Amygdala (tissue), 56 donors: ENCODE results near the gene ZP1.
A peak's percentile ranks its signal among the peaks of the same experiment; 100 is the strongest.
"Not testable (repeated sequence)": the region's sequence is repeated elsewhere in the genome, so short reads cannot be mapped to it uniquely, and the experiment has no call there.

Source experiments
- DNase-seq, 56 donors: peaks; one replicate each; lab custom pipeline; 2025; lab: John Stamatoyannopoulos, UW

The ZP1 gene

DNA sequence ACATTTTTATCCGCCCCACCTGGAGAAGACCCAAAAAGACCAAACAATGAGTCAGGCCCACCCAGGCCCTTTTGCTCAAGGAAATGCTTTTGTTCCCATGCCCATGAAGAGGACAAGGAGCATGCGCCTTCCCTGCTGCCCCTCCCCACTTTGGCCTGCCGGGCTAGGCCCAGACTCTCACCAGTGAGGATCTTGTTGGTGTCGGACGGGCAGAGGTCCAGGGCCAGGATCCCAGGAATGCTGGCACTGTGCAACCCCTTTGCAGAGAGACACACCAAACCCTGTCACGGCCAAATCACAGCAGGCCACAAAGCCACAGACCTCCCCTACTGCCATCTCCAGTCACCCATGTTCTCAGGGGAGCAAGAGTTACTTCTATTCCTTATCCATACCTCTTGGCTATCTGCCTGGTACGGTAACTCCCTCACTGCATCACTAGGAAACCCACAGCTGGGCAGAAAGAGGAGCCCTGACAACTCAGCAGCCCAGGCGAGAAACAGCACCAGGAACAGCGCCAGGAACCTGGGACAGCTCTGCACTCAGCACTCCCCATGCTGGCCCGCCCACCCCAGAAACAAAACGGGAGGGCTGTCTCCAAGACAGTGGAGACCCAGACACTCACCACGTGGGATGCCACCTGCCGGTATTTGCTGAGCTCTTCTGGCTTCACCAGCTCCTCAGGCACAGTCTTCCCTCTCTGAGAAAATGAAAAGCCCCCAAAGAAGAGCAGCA, 33.5 kb downstream of the ZP1 start:
- peak in 14 of 56 donors; percentile 23 to 61 (median 41) for DNase-seq

DNA sequence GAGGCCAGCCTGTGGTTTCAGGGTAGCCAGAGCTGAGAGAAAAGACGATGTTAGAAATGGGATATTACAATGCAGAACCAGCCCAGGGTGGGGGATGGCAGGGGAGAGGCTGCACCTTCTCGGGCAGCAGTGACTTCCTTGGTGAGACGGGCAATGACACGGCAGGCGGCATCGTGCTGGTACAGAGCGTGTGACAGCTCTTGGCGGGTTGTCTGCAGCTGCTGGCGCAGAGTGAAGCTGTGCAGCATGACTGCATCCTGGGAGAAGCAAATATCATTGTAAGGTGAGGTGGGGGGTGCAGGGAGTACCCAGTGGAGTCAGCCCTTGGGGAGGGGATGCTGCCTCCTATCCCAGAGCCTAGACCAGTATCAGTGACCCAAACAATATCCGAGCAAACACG, 35.3 kb downstream of the ZP1 start:
- DNase-seq = no peak

DNA sequence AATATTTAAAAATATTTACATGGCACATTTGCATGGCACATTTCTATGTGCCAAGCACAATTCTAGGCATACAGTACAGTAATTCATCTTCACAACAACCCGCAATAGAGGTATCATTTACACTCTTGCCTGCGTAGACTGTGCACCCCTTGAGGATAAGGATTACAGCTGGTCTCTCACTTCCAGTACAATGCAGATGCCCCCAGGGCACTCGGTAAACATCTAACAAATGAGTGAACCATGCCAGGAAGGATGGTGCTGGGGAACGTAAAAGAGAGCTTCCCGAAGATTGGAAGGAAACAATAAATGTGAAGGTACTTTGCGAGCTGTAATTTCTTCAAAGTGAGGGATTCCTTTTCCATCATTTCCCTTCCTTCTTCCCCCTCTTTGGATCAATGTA, 37.7 kb downstream of the ZP1 start:
- no peak for DNase-seq

DNA sequence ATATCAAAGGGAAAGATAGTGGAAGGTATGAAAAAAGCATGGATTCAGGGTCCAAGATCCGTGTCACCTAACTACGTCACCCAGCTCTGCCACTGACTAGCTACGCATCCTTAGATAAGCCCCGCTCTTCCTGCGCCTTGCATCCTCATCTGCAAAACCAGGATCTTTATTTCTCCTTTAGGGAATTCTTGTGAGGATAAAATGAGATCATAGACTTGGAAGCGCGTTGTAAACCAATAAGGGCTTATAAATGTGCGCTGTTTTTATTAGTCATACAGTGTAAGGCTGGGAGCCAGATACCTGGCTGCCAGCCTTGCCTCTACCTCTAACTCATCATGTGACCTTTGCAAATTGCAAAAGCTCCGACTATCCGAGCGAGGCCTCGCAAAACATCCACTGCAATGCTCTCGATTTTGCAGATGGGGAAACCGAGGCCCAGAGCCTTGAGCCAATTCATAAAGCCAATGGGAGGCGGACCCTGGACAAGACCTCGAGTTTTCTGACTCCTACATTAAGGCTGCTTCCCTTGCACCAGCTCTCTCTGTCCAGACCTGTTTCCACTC, 38.3 kb downstream of the ZP1 start:
- peak in 2 of 56 donors; percentile 28 to 48 for DNase-seq

DNA sequence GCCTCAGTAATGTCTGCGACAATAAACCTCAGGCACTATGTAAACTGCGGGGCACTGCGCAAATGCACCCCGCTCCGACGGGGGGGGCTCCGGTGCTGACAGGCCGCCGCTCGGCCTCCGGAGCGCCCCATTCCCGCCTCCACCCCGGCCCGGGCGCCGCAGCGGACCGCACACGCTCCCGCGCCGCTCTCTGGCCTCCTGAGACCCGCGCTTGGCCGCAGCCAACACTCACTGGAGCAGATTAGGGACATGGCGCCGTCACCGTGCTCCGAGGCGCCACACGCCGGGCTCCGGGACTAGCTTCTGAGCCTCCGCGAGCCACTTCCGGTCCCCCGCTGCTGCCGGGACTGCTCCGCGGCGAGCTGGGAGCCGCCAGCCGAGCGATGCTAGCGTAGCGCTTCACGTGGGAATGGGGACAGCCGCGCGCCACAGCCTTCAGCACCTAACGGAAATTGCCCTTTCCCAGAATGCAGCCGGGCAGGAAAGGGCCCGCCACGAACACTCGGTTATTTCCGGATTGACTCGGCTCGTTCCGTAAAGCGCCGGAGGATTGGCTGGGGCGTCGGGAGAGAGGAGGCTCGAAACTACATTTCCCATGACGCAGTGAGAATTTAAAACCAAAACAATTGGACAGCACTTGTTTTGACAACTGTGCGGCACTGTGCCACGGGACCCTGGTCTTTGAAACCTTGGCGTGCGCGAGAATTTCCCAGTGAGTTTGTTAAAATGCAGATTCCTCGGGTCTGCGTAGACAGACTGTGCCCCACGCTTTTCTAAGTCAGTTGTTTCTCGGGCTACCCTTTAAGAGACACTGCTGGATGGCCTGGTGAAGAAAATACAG, 39.0 kb downstream of the ZP1 start, which contains the start of gene PRPF19:
PRPF19 (minus strand) TSS at position 454 of the 841 bp plus-strand sequence; CDS start at position 251, 203 bp downstream.
- DNase-seq = peak; percentile 74 to 98 (median 91)

DNA sequence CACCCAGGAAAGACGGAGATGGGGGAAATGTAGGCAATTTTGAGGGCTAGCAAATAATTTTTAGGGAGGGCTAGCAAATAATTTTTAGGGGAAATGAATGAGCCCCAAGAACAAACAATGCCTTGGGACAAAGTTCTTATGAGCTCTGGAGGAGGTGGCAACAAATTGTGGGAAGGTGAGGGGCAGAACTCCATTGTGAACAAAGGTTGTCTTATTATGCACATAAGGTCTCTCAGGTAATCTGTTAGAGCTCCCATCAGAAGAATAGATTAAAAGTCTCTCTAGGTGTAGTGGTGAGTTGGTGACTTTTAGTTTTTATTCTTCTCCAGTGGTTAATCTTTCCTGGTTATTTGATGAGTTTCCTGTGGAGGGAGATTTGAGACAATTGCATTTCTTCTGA, 41.5 kb downstream of the ZP1 start:
- no peak for DNase-seq

DNA sequence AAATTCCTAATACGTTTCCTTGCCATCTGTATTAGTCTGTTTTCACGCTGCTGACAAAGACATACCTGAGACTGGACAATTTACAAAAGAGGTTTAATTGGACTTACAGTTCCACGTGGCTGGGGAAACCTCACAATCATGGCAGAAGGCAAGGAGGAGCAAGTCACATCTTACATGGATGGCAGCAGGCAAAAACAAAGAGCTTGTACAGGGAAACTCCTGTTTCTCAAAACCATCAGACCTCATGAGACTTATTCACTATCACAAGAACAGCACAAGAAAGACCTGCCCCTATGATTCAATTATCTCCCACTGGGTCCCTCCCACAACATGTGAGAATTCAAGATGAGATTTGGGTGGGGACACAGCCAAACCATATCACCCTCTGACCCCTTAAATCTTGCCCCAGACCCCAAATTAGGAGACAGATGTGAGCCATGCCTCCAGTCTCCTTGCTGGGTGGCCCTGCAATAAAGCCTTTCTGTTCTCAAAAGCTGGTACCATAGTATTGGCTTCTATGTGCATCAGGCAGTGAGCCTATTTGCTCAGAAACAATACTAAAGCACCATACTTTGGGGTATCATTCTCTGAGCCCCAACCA, 42.4 kb downstream of the ZP1 start:
- DNase-seq = not testable (repeated sequence)

DNA sequence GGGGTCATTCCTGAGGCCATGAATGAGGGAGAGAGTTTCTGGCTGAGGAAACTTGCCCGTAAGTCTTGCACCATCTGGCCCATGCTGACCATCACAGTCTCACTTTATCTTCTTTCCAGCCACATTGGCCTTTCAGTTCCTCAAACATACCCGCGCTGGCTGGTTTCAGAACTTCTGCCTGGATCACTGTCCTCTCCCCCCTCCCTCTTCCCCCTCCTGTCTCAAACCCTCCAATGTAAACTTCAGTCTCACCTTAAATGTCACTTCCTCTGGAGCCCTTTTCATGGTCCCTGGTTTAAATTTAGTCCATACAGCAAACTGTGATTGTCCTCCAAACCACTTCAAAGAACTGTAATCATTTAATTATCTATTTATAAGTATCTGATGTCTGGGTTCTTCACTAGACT, 42.9 kb downstream of the ZP1 start:
- peak in 2 of 56 donors; percentile 30 to 48 for DNase-seq

DNA sequence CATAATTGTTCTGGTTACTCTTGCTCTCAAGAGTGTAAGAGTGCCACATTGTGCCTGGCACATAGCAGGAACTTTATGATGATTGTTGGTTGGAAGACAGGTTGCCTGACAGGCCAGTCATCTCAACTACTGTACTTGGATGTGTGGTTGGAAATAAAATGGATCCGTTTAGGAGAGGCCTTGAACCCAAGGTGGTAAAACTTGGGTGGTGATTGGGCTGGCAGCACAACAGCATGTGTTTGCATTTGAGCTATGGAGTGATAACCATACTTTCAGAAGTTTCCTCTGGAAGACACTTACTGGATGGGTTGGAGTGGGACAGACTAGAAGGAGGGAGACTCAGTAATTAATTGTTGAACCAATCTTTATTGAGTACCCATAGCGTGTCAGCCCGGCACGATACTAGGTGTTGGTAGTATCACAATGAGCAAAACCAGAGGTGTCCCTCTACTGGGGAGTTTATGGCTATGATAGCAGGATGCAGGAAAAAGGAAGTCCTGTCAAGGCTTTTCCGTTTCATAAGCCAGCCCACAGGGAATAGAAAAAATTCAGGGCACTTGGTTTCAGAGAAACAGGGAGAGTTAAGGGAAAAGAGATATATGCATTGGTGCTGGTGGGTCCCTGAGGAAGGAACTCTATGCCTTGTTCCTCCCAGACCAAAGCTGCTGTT, 43.5 kb downstream of the ZP1 start:
- no peak for DNase-seq

DNA sequence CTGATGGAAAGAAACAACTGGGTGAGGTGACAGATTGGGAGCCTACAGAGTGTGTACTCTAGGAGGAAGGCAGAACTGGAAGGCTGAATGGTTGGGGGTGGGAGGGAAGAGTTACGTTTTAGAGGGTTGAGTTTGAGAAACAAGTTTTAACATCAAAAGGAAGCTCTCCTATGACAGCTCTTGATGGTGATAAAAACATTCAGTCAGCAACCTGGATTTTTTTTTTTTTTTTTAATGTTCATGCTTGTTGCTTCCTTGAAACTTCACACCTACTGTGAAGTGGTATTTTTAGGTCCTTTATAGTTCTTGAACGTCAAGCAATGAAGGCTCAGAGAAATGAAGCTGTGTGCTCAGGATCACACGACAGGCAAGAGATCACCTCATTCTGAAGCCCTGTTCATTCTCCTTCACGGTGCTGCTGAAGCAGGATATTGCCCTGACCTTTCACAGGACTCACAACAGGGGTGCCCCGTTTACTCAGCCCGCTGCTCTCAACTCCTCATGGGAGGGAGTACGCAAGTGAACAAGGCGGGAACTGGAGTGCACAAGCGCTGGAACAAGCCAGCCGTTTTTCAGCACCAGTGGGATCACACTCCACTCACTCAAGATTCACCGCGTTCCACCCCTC, 45.0 kb downstream of the ZP1 start:
- DNase-seq = no peak

DNA sequence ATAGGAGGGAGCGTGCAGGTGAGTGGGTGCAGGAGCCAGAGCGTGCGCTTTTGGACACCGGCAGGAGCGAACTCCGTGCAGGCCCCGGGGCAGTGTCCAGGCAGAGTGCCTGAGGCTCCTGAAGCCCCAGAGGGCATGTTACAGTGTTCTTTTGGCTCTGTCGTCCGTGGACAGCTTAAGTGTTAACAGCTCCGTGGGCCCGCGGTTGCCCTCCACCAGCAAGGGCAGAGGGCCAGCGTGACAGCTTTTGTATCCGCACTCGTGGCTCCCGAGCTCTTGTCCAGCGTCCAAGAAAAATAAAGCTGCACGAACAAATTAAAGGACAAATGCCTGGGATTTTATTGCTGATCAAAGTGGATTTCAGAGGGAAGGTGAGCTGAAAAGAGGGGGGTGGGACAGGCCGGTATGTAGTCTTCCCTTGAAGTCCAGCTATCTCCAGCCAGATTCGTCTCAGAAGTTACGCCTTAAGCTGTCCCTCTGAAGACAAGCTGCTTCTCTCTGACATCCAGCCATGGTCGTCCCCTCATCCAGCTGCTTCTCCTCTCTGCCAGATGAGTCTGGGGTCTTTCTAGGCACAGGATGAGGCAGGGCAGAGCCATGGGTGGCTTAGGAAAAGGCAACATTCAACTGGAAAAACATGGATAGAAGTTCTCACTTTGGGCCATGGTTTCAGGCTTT, 45.6 kb downstream of the ZP1 start:
- DNase-seq = peak in 1 of 56 donors; percentile 30

DNA sequence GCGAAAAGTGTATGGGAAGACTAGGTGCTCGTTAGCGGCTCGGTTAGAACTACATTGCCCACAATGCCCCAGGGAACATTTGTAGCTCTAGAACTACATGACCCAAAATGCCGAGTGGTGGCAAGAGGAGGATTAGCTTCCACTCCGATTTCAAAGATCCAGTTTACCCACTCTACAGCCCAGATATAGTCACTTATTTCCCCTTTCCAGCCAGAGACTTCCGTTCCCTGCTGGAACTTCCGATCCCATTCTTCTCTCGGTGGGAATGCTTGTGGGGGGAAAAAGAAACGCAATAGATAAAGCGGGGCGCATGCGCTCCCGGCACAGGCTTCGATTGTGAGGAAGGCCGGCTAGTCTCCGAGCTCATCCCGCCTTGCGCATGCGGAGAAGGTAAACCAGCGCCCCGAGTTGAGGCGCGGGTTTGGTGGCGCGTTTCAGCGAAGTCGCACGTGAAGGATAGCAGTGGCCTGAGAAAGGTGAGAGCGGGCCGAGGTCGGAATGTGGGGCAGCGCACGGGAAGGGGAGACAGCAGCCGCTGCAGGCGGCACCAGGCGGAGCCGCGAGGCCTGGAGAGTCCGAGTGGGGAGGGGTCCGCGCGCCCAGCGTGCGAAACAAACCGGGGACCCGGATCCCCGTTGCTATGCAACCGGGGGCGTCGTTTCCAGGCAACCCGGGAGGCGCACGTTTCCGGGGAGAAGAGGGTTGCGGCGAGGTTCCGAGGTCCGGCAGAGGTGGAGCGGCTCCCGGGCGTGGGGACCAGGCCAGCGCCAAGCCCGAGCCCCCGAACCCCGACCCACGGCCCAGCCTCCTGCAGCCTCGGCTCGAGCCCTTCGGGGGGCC, 46.7 kb downstream of the ZP1 start, which contains the start of gene TMEM109:
TMEM109 (plus strand) TSS at position 366 of the 840 bp plus-strand sequence. CDS start 5,536 bp downstream, outside the sequence.
- peak in 55 of 56 donors; percentile 50 to 97 (median 83) for DNase-seq

DNA sequence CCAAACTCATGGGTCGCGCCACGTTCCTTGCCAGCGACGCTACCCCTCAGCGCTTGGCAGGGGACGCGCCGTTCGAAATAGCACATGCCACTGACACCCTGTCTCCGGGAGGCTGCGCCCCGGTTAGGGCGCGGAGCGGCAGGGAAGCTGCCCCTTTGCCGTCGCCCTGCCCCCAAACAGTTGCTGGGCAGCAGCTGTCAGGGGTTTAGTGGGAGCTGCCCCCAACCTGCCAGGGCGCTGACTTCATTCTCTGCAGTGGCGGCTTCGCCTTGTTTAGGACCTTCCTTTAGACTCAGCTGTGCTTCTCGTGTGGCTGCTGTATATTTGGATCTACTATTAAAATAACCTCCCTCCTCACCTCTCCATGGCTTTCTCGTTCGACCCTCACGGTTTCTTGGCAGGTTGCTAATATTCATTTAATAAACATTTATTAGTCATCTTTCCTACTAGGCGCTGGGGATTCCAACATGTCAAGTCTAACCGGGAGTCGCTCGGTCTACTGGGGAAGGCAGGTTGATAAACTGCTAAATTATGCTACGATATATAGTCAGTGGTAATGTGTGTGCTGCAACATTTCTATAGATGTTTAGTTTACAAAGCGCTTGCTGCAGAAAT, 47.4 kb downstream of the ZP1 start:
- DNase-seq = peak in 8 of 56 donors; percentile 48 to 71 (median 66)

DNA sequence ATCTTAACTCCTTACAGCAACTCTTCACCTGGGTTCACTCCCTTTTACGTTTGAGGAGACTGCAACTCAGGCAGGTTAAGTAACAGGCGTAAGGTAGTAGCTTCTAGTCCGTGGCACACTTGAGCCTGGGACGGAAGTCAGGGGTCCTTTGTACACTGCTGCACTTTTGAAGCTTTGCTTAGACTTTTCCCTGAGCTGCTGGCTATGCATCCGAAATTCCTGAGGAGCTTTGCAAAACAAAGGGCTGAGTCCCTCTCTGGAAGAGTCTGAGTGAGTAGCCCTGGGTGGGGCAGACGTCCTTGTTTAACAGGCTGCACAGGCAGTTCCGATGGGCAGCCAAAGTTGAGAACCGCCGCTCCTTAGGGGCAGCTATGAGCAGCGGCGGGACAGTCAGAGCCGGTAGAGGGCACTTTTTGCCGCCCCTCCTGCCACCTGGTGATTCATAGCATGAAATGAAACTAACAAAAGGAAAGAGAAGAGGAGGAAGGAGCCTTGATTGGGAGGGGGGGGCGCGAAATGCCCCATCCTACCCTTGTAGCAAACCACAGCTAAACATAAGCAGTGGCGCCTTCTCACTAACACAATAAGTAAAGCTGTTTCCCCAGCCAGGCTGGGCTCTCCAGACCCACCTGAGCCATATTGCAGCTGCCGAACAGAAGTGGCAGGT, 48.0 kb downstream of the ZP1 start:
- peak in 21 of 56 donors; percentile 24 to 60 (median 41) for DNase-seq

DNA sequence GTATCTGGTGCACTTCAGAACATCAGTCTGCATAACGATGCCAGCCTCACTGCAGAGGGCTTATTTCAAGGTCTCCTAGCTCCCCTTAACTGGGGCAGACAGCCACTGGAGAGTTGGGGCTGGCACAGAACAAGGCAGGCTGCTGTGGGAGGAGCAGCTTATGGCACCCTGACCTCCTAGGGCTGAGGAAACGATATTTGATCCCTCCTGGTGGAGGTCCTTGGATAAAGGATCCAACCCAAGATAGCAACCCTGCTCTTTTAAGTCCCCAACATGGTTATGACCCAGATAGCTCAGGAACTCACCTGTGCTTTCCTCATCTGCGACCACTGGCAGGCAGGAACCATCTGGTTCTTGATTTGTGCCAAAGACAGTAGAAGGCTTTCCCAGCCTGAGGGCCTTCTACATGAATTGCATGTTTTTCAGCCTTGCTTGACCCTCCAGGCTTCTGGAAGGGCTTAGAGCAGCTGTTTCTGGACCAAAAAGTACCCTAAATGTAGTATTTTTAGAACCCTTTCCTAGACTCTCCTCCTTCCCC, 49.4 kb downstream of the ZP1 start:
- no peak for DNase-seq

DNA sequence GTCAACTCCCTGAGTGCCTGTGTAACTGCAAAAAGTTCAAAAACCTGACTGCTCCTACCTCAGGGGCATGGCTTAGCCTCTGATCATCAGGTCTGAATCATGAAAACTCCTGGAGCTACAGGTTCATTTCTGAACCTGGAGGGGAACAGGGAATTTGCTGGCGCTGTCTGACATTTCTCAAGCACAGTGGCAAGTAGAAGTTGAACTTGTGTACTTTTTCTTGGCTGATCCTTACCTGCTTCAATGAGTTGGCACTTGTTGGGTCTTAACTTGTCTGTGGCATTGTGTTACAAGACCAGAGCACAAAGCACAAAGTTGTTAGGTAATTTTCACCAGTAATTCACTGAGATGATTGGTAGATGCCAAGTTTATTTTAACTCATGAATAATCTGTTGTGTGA, 49.9 kb downstream of the ZP1 start:
- no peak for DNase-seq
